Brain pericyte (primary cell): Measurements from ENCODE around the gene CAP2.
"Not testable (repeated sequence)": the region's sequence is repeated elsewhere in the genome, so short reads cannot be mapped to it uniquely, and the experiment has no call there.

Experiments used
- DNase-seq: peaks from one replicate; pipeline ENCODE4 v3.0.0-alpha.2; 2012; ENCODE audit warnings: low read depth, low spot score

CAP2 gene

GRCh38 chr6:17501982-17502704 lies 108.7 kb downstream of the CAP2 start:
- DNase-seq: no peak

GRCh38 chr6:17503051-17503450 lies 109.7 kb downstream of the CAP2 start:
- DNase-seq: no peak

- no peak for DNase-seq
Observed at GRCh38 chr6:17504005-17504404, 110.6 kb downstream of the CAP2 start.

DNA sequence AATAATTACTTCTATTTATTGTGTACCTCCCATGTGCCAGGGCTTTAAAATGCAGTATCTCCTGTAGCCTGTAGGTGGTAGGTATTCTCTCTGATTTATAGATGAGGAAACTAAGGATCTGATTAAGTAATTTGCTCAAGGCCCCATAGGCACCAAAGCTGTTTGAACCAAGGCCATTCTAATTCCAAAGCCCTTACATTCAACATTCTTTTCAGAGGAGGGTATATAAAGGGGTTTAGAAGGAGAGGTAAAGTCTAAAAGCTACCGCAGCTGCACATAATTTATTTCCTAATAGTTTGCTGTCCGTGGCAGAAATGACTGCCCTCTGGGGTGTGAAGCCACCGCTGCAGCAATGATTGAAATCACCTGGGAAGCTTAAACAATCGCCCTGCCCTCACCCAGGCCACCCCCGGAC lies 111.7 kb downstream of the CAP2 start:
- no peak for DNase-seq

- no peak for DNase-seq
Observed at GRCh38 chr6:17505767-17506280, 112.4 kb downstream of the CAP2 start.

DNA sequence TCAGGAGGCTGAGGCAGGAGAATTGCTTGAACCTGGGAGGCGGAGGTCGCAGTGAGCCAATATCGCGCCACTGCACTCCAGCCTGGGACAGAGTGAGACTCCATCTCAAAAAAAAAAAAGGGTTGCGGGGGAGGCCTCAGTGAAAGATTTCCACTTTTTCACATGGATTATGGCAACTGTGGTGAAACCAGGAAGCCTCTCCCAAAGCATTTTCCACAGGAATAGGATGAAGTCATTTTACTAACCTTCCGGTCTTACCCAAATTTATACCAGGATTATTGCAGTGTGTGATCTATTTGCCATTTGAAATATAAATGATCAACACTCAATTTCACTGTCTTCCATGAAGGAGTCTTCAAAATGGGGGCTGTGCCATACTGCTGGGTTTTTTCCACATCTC lies 113.1 kb downstream of the CAP2 start:
- DNase-seq: no peak

GRCh38 chr6:17506962-17507361 lies 113.6 kb downstream of the CAP2 start:
- no peak for DNase-seq

DNA sequence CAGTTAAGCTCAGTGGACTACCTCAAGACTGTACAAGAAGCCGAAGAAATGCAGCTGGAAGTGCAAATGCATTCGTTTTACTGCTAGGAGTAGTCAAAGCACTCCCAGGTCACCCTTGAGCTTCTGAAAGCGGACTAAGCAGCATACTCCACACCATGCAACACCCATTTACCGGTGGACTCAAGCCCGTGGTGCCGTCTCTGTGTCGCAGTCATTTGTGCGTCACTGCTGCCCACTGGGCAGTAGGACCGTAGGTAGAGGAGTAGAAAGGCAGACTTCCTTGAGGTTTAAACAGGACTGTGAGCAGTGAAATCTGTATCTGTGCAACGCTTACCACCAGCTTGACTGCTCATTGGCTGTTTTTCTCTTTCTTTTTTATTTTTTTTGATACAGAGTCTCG lies 117.7 kb downstream of the CAP2 start:
- DNase-seq: no peak

DNA sequence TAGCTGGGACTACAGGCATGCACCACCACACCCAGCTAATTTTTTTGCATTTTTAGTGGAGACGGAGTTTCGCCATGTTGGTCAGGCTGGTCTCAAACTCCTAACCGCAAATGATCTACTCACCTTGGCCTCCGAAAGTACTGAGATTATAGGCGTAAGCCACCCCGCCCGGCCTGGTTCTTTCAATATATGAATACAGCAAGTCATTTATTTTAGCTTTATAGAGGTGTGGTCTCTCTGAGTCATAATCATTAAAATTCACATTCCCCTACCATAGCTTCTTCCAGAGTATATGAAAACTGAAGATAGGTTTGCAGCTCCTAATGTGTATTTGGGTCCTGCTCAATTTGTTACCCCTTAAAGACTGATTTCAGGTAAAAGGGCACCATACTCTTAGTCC lies 118.2 kb downstream of the CAP2 start:
- DNase-seq: no peak

DNA sequence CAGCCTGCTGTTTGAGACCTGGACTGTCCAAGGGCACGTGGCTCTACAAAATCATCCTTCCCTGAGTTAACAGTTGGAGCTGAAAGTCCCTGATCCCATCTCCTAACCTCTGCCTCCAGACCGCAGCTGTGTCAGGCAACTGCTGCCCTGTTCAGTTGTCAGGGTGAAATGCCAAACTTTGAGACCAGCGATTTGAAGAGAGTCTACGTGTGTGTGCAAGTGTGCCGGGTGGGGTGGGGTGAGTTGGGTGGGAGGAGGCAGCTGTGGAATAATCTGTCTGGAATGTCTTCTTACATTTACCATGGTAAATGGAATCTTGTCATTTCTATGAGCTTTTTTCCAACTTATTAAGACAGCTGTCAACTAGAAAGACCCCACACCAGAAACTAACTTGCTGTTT lies 125.7 kb downstream of the CAP2 start:
- no peak for DNase-seq

- DNase-seq: no peak
Observed at GRCh38 chr6:17525637-17526036, 132.2 kb downstream of the CAP2 start.

- DNase-seq: no peak
Observed at GRCh38 chr6:17527076-17527475, 133.7 kb downstream of the CAP2 start.

GRCh38 chr6:17530321-17530835 lies 137.0 kb downstream of the CAP2 start:
- no peak for DNase-seq

GRCh38 chr6:17536586-17536985 lies 143.2 kb downstream of the CAP2 start:
- no peak for DNase-seq

DNA sequence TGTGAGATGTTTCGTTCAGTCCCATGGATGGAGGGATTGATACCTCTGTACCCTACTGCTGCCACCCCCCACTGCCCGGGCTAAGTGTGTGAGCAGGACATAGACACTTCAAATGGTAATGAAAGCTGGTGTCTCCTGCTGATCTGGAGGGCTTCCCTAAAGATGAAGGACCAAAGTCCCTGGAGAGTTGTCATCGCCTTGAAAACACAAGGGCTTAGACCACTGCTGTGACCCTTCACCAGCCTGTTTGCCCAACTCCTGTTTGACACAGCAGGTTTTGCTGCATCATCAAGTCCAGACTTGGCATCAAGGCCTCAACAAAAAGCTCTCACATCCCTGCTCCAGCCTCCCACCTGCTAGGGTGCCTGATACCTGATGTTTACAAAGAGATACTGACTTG lies 148.8 kb downstream of the CAP2 start:
- no peak for DNase-seq

- not testable (repeated sequence) for DNase-seq
Observed at GRCh38 chr6:17545681-17546080, 152.3 kb downstream of the CAP2 start.

GRCh38 chr6:17551383-17551958 lies 158.1 kb downstream of the CAP2 start:
- no peak for DNase-seq

DNA sequence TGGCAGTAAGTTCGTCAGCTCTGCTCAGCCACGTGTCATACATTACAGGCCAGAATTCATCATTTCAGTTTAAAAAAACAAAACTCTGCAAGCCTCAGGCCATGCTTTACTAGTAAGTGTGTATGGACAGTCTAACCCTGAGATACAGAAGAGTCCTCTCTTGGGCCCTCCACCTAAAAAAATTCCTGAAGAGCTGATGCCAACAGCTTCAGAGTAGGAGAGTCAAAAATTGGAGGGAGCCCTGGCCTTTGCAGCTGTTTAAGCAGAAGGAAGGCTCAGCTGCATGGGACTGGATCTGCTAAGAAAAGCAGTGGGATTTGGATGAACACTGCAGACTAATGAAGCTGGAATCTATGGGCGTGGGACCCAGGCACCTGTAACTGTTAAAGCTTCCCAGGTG lies 159.5 kb downstream of the CAP2 start:
- DNase-seq: no peak

GRCh38 chr6:17556014-17556413 lies 162.6 kb downstream of the CAP2 start:
- no peak for DNase-seq

GRCh38 chr6:17562636-17563035 lies 169.2 kb downstream of the CAP2 start:
- no peak for DNase-seq

DNA sequence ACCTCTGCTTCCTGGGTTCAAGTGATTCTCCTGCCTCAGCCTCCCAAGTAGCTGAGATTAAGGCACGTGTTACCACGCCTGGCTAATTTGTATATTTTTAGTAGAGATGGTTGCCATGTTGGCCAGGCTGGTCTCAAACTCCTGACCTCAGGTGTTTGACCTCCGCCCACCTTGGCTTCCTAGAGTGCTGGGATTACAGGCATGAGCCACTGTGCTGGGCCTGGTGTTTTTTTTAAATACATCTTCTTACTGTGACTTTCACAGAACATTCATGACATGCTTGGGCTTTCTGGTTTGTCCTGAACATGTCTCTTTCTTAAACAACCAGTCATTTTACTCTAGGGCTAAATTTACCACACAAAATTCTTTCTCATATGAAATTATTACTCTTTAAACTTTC lies 172.0 kb downstream of the CAP2 start:
- no peak for DNase-seq

DNA sequence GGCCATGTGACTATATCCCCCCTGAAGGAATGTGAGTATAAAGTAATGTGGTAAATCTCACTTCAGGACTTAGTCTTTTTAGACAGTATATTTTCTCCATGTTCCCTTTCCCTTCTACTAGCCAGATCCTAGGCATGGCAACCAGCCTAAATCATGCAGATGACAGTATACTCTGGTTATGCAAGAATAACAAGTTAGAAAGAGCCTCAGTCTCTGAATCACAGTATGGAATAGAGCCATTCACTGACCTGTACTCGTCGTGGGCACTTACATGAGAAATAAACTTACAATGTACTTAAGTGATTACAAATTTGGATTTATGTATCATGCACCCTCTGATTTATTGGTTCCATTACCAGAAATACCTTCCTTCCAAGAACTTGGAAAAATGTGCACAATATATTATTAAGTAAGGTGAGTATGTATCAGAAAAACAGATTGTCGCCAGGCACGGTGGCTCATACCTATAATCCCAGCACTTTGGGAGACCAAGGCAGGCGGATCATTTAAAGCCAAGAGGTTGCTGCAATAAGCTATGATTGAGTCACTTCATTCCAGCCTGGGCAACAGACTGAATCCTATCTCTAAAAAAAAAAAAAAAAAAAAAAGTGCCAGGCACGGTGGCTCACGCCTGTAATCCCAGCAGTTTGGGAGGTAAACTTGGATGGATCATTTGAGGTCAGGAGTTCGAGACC lies 181.6 kb downstream of the CAP2 start:
- DNase-seq: no peak

GRCh38 chr6:17577059-17577458 lies 183.7 kb downstream of the CAP2 start:
- no peak for DNase-seq
